Islet of Langerhans (tissue), 1 donor: ENCODE data around the gene BEST2.

Source experiments
- FAIRE-seq: peaks from one replicate; lab custom pipeline; 2011; peaks lifted over from hg19 to GRCh38; lab: Jason Lieb, UNC

BEST2 gene

GRCh38 chr19:12801466-12802266, 50.1 kb downstream of the BEST2 start, which contains the start of the genes PRDX2 and THSD8:
PRDX2 (minus strand) TSS chr19:12801800; CDS start chr19:12801261, 539 bp downstream.
THSD8 (plus strand) TSS chr19:12802069; CDS start chr19:12802072, 3 bp downstream.
- FAIRE-seq, result no peak

- FAIRE-seq, result no peak
Observed at GRCh38 chr19:12802267-12803106, 50.9 kb downstream of the BEST2 start.

GRCh38 chr19:12804051-12804450, 52.5 kb downstream of the BEST2 start:
- FAIRE-seq, result no peak

GRCh38 chr19:12806242-12807081, 54.9 kb downstream of the BEST2 start, which contains the start of gene RNASEH2A:
RNASEH2A (plus strand) TSS chr19:12806584; CDS start chr19:12806674, 90 bp downstream.
- FAIRE-seq, result no peak
